ENCODE results near the gene VAMP1. TPM values are rescaled to one million over a fixed set of nuclear protein-coding genes. Genes with fewer than 3 reads are reported as not detected.
"Not testable (repeated sequence)": the region's sequence is repeated elsewhere in the genome, so short reads cannot be mapped to it uniquely, and the experiment has no call there.

VAMP1 gene
- total and polyA plus RNA-seq, 2 experiments from 2014 or later: 15.1 to 28.4 TPM

DNA sequence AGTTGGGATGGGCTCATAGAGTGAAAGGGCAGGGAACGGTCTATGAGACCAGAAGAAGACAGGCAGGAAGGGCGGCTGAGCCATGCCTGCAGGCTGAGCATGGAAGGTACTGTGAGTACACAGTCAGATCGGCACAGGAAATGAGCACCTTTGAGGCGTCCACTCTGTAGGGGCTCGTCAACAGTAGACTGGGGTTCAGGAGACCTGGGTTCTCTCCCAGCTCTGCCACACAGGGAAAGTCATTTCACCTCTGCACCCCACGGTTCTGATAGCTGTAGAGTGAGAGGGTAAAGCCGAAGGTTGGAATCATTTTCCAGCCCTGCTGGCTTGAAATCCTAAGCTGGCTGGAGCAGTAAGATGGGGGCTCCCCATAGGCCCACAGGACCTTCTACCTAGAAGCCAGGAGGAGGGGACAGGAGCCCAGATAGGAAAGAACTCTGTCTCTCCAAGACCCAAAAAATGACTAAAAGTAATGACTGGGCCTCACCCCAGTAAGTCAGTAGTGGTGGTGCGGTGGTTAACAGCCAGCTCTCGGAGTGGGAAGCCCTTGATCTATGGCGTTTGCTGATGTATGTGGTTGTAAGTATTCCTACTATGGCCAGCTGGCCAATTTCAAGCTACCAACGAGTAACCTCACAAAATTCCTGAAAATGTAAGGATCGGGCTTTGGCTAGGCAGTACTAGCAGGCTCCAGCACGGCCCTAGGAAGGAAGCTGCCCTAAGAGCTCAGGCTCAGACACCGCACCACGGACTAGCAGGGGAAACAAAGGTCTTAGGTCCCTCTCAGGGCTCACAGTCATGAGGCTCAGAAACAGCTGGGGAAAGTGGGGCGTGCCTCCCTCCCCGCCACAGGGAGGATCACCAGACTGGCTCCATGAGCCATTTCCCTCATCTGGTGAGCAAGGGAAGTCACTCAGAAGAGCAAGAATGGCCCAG, 36.0 kb downstream of the VAMP1 start:
- Histone ChIP-seq H3K27ac (no peak overlapping the region), H3K4me1 (ENCODE audit: low read depth) (no peaks in the 10 kb centered on the region), H3K36me3 (no peaks in the 10 kb centered on the region), H3K4me3 (no peak overlapping the region), H3K9me3 (ENCODE audit: low read depth) (no peaks in the 10 kb centered on the region), H3K27me3 (no peaks in the 10 kb centered on the region)
- TF ChIP-seq, protein P1, sequence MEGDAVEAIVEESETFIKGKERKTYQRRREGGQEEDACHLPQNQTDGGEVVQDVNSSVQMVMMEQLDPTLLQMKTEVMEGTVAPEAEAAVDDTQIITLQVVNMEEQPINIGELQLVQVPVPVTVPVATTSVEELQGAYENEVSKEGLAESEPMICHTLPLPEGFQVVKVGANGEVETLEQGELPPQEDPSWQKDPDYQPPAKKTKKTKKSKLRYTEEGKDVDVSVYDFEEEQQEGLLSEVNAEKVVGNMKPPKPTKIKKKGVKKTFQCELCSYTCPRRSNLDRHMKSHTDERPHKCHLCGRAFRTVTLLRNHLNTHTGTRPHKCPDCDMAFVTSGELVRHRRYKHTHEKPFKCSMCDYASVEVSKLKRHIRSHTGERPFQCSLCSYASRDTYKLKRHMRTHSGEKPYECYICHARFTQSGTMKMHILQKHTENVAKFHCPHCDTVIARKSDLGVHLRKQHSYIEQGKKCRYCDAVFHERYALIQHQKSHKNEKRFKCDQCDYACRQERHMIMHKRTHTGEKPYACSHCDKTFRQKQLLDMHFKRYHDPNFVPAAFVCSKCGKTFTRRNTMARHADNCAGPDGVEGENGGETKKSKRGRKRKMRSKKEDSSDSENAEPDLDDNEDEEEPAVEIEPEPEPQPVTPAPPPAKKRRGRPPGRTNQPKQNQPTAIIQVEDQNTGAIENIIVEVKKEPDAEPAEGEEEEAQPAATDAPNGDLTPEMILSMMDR (IDR thresholded peaks at IDR 0.05; ENCODE audit: low read depth, low read length): no peak
- no peak for DNase-seq (ENCODE audit: low read depth in 1 of 2, low spot score in 1 of 2)

DNA sequence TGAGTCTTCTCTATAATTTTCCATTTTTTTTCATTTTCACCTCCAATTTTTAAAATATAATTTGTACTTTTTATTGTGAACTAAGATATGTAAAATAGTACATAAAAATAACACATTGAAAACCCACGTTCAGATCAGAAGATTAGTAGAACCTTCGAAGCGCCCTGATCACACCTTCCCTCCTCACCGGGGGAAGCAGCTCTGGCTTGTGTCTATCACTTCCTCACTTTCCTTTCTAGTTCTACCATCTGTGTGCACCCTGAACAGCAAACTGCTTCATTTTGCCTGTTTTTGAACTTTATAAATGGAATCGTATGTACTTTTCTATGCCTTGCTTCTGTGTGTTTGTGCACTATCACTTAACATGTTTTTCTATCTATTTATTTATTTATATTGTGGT, 37.5 kb downstream of the VAMP1 start:
- no peaks in the 10 kb centered on the region for H3K4me1 ChIP-seq (ENCODE audit: low read depth)
- no peaks in the 10 kb centered on the region for H3K9me3 ChIP-seq (ENCODE audit: low read depth)
- no peak overlapping the region for H3K4me3 ChIP-seq
- no peak overlapping the region for H3K27ac ChIP-seq
- no peaks in the 10 kb centered on the region for H3K27me3 ChIP-seq
- no peaks in the 10 kb centered on the region for H3K36me3 ChIP-seq
- DNase-seq (ENCODE audit: low read depth in 1 of 2, low spot score in 1 of 2): no peak
- TF ChIP-seq, protein P1 (IDR thresholded peaks at IDR 0.05; ENCODE audit: low read depth, low read length): no peak

DNA sequence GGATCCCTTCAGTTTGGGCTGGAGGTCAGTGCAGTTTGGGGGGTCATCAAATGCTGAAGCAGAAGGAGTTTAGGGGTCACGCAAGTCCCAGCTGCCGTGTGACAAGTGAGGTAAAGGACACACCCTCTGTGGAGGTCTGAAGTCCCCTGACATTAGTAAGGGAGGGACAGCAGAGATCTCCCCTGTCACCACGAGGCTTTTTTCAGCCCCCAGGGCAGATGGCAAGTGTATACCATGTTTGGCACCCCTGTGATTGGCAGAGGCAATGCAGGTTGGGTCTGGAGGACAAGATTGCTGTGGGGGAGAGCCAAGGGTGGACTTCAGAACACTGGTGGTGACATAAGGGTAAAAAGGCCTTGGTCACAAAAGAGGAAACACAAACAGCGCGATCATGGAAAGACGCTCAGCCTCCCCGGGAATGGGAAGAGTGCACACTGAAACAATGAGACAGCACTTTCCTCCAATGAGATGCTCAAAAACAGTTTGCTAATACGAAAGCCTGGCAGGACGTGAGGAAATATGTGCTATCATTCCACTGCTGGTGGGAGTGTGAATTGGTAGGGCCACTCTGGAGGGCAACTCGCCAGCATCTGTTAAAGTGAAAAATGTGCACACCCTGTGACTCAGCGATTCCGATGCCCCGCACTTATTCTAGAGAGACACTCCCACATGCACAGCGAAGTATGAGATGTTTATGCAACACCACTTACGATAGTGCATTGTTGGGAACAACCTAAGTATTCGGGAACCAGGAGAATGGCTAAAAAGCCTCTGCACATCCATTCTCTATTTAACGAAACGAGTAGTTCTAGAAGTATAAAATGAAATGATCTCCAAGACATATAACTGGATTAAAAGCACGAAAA, 40.1 kb downstream of the VAMP1 start:
- H3K27ac ChIP-seq: no peak overlapping the region
- no peaks in the 10 kb centered on the region for H3K36me3 ChIP-seq
- H3K4me1 ChIP-seq (ENCODE audit: low read depth): no peaks in the 10 kb centered on the region
- peak in 1 of 2 donors; percentile 100 for DNase-seq (ENCODE audit: low read depth in 1 of 2, low spot score in 1 of 2)
- TF ChIP-seq, protein P1 (IDR thresholded peaks at IDR 0.05; ENCODE audit: low read depth, low read length): no peak
- no peaks in the 10 kb centered on the region for H3K27me3 ChIP-seq
- H3K4me3 ChIP-seq: no peak overlapping the region
- no peaks in the 10 kb centered on the region for H3K9me3 ChIP-seq (ENCODE audit: low read depth)

DNA sequence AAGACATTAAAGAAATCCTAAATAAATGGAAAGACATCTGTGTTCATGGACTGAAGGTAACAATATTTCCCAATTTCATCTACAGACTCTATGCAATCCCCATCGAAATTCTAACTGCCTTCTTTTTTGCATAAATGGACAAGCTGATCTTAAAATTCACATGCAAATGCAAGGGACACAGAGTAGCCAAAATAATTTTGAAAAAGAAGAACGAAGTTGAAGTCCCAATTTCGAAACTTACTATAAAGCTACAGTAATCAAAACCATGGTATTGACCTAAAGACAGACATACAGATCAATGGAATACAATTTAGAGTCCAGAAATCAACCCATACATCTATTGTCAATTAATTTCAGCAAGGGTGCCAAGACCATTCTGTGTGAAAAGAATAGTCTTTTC, 42.2 kb downstream of the VAMP1 start:
- Histone ChIP-seq H3K36me3 (no peaks in the 10 kb centered on the region), H3K9me3 (ENCODE audit: low read depth) (no peaks in the 10 kb centered on the region), H3K4me3 (no peak overlapping the region), H3K4me1 (ENCODE audit: low read depth) (no peaks in the 10 kb centered on the region), H3K27me3 (no peaks in the 10 kb centered on the region), H3K27ac (no peak overlapping the region)
- no peak for DNase-seq (ENCODE audit: low read depth in 1 of 2, low spot score in 1 of 2)
- TF ChIP-seq, protein P1 (IDR thresholded peaks at IDR 0.05; ENCODE audit: low read depth, low read length): no peak

DNA sequence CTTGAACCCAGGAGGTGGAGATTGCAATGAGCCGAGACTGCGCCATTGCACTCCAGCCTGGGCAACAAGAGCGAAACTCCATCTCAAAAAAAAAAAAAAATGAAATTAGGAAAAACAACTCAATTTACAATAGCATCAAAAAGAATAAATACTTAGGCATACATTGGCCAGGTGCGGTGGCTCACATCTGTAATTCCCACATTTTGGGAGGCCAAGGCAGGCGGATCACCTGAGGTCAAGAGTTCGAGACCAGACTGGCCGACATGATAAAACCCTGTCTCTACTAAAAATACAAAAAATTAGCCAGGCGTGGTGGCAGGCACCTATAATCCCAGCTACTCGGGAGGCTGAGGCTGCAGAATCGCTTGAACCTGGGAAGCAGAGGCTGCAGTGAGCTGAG, 42.7 kb downstream of the VAMP1 start:
- not testable (repeated sequence) for H3K27ac ChIP-seq; H3K4me3 ChIP-seq; H3K36me3 ChIP-seq; H3K9me3 ChIP-seq (ENCODE audit: low read depth); H3K27me3 ChIP-seq; H3K4me1 ChIP-seq (ENCODE audit: low read depth); DNase-seq (ENCODE audit: low read depth in 1 of 2, low spot score in 1 of 2)
